Stimulated activated CD8-positive, alpha-beta memory T cell treated with anti-CD3 and anti-CD28 coated beads, Interleukin-15, amount 100 ng/mL, for 1 hour (primary cell): ENCODE measurements around the gene AOAH.
"Not testable (repeated sequence)": the region's sequence is repeated elsewhere in the genome, so short reads cannot be mapped to it uniquely, and the experiment has no call there.

Experiments used
- DNase-seq: peaks from one replicate; pipeline ENCODE4 v3.0.0-alpha.2; 2020; ENCODE audit warnings: low read depth

The AOAH gene

GRCh38 chr7:36506820-36507219, 217.5 kb downstream of the AOAH start:
- no peak for DNase-seq

- DNase-seq, result no peak
These were observed 218.0 kb downstream of the AOAH start for GRCh38 chr7:36506130-36506798.

GRCh38 chr7:36504617-36505016, 219.7 kb downstream of the AOAH start:
- DNase-seq, result not testable (repeated sequence)

- DNase-seq, result not testable (repeated sequence)
These were observed 220.1 kb downstream of the AOAH start for GRCh38 chr7:36504216-36504615.

GRCh38 chr7:36497775-36498174, 226.5 kb downstream of the AOAH start:
- no peak for DNase-seq

GRCh38 chr7:36497176-36497575, 227.1 kb downstream of the AOAH start:
- not testable (repeated sequence) for DNase-seq

- no peak for DNase-seq
These were observed 227.7 kb downstream of the AOAH start for GRCh38 chr7:36496576-36496975.

GRCh38 chr7:36491317-36491716, 233.0 kb downstream of the AOAH start:
- no peak for DNase-seq

- no peak for DNase-seq
These were observed 233.9 kb downstream of the AOAH start for GRCh38 chr7:36490419-36490830.

- DNase-seq, result not testable (repeated sequence)
These were observed 235.6 kb downstream of the AOAH start for GRCh38 chr7:36488672-36489071.

- DNase-seq, result no peak
These were observed 236.4 kb downstream of the AOAH start for GRCh38 chr7:36487756-36488336.

- no peak for DNase-seq
These were observed 238.0 kb downstream of the AOAH start for GRCh38 chr7:36486336-36486735.

GRCh38 chr7:36484265-36484664, 240.0 kb downstream of the AOAH start:
- no peak for DNase-seq

- DNase-seq, result not testable (repeated sequence)
These were observed 240.4 kb downstream of the AOAH start for GRCh38 chr7:36483853-36484252.

- DNase-seq, result no peak
These were observed 245.5 kb downstream of the AOAH start for GRCh38 chr7:36478745-36479144.

- DNase-seq, result no peak
These were observed 248.9 kb downstream of the AOAH start for GRCh38 chr7:36475381-36475780.

GRCh38 chr7:36475011-36475342, 249.3 kb downstream of the AOAH start:
- no peak for DNase-seq

GRCh38 chr7:36474283-36475010, 249.8 kb downstream of the AOAH start:
- DNase-seq, result no peak

- DNase-seq, result no peak
These were observed 250.6 kb downstream of the AOAH start for GRCh38 chr7:36473454-36474282.

- DNase-seq, result no peak
These were observed 252.1 kb downstream of the AOAH start for GRCh38 chr7:36472141-36472729.

GRCh38 chr7:36469236-36469635, 255.1 kb downstream of the AOAH start:
- no peak for DNase-seq
